OCI-LY3 (cell line): ENCODE data around the gene RGS16.

Source experiments
- EZH2phosphoT487 ChIP-seq: fragments of 200-600 bp; shearing (Covaris generic); IDR thresholded peaks from 2 replicates; pipeline ENCODE4 v1.6.1; 2018; ENCODE audit warnings: antibody characterized with exemption, mixed run types, low read depth
- TF ChIP-seq, protein P1 (sequence below): fragments of 200-600, 300-600 bp; sonication (generic); IDR thresholded peaks from 2 replicates; pipeline ENCODE4 v1.5.1; 2014; ENCODE audit warnings: antibody characterized with exemption, low read length, low read depth

DNA sequence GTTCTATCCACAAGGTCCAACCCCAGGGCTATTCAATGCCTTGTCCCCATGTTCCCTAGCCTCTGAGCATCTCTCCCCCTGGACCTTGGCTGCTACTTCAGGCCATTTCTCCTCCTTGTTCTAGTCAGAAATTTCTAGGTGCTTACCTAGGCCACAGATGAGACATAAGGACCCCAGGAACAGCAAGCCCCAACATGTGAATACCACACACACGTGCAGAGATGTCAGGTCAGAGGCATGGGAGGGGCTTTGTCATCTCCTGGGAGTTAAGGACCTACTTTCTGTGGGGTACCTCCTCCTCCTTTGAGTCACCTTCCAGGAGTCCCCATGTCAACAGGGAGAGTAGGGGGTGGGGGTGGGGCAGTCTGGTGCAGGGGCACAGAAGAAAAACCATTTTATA, 7.1 kb upstream of the RGS16 start:
- no peak for TF ChIP-seq EZH2phosphoT487
- TF ChIP-seq, protein P1, sequence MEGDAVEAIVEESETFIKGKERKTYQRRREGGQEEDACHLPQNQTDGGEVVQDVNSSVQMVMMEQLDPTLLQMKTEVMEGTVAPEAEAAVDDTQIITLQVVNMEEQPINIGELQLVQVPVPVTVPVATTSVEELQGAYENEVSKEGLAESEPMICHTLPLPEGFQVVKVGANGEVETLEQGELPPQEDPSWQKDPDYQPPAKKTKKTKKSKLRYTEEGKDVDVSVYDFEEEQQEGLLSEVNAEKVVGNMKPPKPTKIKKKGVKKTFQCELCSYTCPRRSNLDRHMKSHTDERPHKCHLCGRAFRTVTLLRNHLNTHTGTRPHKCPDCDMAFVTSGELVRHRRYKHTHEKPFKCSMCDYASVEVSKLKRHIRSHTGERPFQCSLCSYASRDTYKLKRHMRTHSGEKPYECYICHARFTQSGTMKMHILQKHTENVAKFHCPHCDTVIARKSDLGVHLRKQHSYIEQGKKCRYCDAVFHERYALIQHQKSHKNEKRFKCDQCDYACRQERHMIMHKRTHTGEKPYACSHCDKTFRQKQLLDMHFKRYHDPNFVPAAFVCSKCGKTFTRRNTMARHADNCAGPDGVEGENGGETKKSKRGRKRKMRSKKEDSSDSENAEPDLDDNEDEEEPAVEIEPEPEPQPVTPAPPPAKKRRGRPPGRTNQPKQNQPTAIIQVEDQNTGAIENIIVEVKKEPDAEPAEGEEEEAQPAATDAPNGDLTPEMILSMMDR = no peak
